ENCODE data around the gene AMZ2. TPM values are rescaled to one million over a fixed set of nuclear protein-coding genes. Genes with fewer than 3 reads are reported as not detected.
"Not testable (repeated sequence)": the region's sequence is repeated elsewhere in the genome, so short reads cannot be mapped to it uniquely, and the experiment has no call there.

AMZ2 gene
- total RNA-seq, 1 donor = 80.3 TPM

- DNase-seq (ENCODE audit: insufficient read length, low spot score, missing footprints) = no peak
- TF ChIP-seq CTCF (IDR thresholded peaks at IDR 0.05; ENCODE audit: extremely low read depth, low read depth, low read length) = no peak
Measured at GRCh38 chr17:68221786-68222185, 26.1 kb upstream of the AMZ2 start.

GRCh38 chr17:68222606-68223005 is 25.2 kb upstream of the AMZ2 start:
- H3K4me3 ChIP-seq (ENCODE audit: insufficient read depth, low read length) = no peak overlapping the region
- H3K9me3 ChIP-seq (ENCODE audit: low read depth, low read length) = no peaks in the 10 kb centered on the region
- TF ChIP-seq CTCF (IDR thresholded peaks at IDR 0.05; ENCODE audit: extremely low read depth, low read depth, low read length) = no peak
- no peak overlapping the region for H2AFZ ChIP-seq (ENCODE audit: low read length)
- no peak overlapping the region for H3K27ac ChIP-seq (ENCODE audit: low read depth, low read length)
- DNase-seq (ENCODE audit: insufficient read length, low spot score, missing footprints) = no peak
- H3K36me3 ChIP-seq (ENCODE audit: insufficient read depth, low read length) = no peaks in the 10 kb centered on the region
- H4K20me1 ChIP-seq (ENCODE audit: insufficient read depth, low read length) = no peaks in the 10 kb centered on the region
- no peaks in the 10 kb centered on the region for H3K27me3 ChIP-seq (ENCODE audit: insufficient read depth, low read length)
- no peaks in the 10 kb centered on the region for H3K4me1 ChIP-seq (ENCODE audit: insufficient read depth, low read length)
- no peaks in the 10 kb centered on the region for H3K79me2 ChIP-seq (ENCODE audit: insufficient read depth, low read length)
- no peak overlapping the region for H3K4me2 ChIP-seq (ENCODE audit: insufficient read depth, low read length)

More at GRCh38 chr17:68221786-68222185, 26.1 kb upstream of the AMZ2 start:
- H3K79me2 ChIP-seq (ENCODE audit: insufficient read depth, low read length) = no peaks in the 10 kb centered on the region
- H3K4me1 ChIP-seq (ENCODE audit: insufficient read depth, low read length) = no peaks in the 10 kb centered on the region
- no peaks in the 10 kb centered on the region for H3K27me3 ChIP-seq (ENCODE audit: insufficient read depth, low read length)
- no peaks in the 10 kb centered on the region for H3K9me3 ChIP-seq (ENCODE audit: low read depth, low read length)
- H3K27ac ChIP-seq (ENCODE audit: low read depth, low read length) = no peak overlapping the region
- H2AFZ ChIP-seq (ENCODE audit: low read length) = no peak overlapping the region
- no peak overlapping the region for H3K4me2 ChIP-seq (ENCODE audit: insufficient read depth, low read length)
- H4K20me1 ChIP-seq (ENCODE audit: insufficient read depth, low read length) = no peaks in the 10 kb centered on the region
- H3K36me3 ChIP-seq (ENCODE audit: insufficient read depth, low read length) = no peaks in the 10 kb centered on the region
- H3K4me3 ChIP-seq (ENCODE audit: insufficient read depth, low read length) = no peak overlapping the region

- not testable (repeated sequence) for H3K36me3 ChIP-seq (ENCODE audit: insufficient read depth, low read length); H2AFZ ChIP-seq (ENCODE audit: low read length); H3K9me3 ChIP-seq (ENCODE audit: low read depth, low read length); H4K20me1 ChIP-seq (ENCODE audit: insufficient read depth, low read length); H3K4me3 ChIP-seq (ENCODE audit: insufficient read depth, low read length); DNase-seq (ENCODE audit: insufficient read length, low spot score, missing footprints); H3K27me3 ChIP-seq (ENCODE audit: insufficient read depth, low read length); H3K4me2 ChIP-seq (ENCODE audit: insufficient read depth, low read length); H3K4me1 ChIP-seq (ENCODE audit: insufficient read depth, low read length); H3K79me2 ChIP-seq (ENCODE audit: insufficient read depth, low read length); H3K27ac ChIP-seq (ENCODE audit: low read depth, low read length)
Measured at GRCh38 chr17:68225055-68225454, 22.8 kb upstream of the AMZ2 start.

- not testable (repeated sequence) for H3K4me2 ChIP-seq (ENCODE audit: insufficient read depth, low read length); DNase-seq (ENCODE audit: insufficient read length, low spot score, missing footprints); H3K79me2 ChIP-seq (ENCODE audit: insufficient read depth, low read length); H2AFZ ChIP-seq (ENCODE audit: low read length); H3K27me3 ChIP-seq (ENCODE audit: insufficient read depth, low read length); H3K9me3 ChIP-seq (ENCODE audit: low read depth, low read length); H3K27ac ChIP-seq (ENCODE audit: low read depth, low read length); H3K4me1 ChIP-seq (ENCODE audit: insufficient read depth, low read length); H3K4me3 ChIP-seq (ENCODE audit: insufficient read depth, low read length); H3K36me3 ChIP-seq (ENCODE audit: insufficient read depth, low read length); H4K20me1 ChIP-seq (ENCODE audit: insufficient read depth, low read length)
Measured at GRCh38 chr17:68228039-68228680, 19.7 kb upstream of the AMZ2 start.

GRCh38 chr17:68228817-68229570 is 18.8 kb upstream of the AMZ2 start:
- H3K27ac ChIP-seq (ENCODE audit: low read depth, low read length) = no peak overlapping the region
- H3K4me3 ChIP-seq (ENCODE audit: insufficient read depth, low read length) = no peak overlapping the region
- H3K4me2 ChIP-seq (ENCODE audit: insufficient read depth, low read length) = no peak overlapping the region
- no peak overlapping the region for H2AFZ ChIP-seq (ENCODE audit: low read length)
- H4K20me1 ChIP-seq (ENCODE audit: insufficient read depth, low read length) = no peaks in the 10 kb centered on the region
- no peaks in the 10 kb centered on the region for H3K36me3 ChIP-seq (ENCODE audit: insufficient read depth, low read length)
- no peaks in the 10 kb centered on the region for H3K4me1 ChIP-seq (ENCODE audit: insufficient read depth, low read length)
- H3K27me3 ChIP-seq (ENCODE audit: insufficient read depth, low read length) = no peaks in the 10 kb centered on the region
- DNase-seq (ENCODE audit: insufficient read length, low spot score, missing footprints) = no peak
- no peak for TF ChIP-seq CTCF (IDR thresholded peaks at IDR 0.05; ENCODE audit: extremely low read depth, low read depth, low read length)
- H3K79me2 ChIP-seq (ENCODE audit: insufficient read depth, low read length) = no peaks in the 10 kb centered on the region
- no peaks in the 10 kb centered on the region for H3K9me3 ChIP-seq (ENCODE audit: low read depth, low read length)

All from osteoblast (primary cell).